Ovary (tissue), 3 donors: ENCODE measurements around the gene MRPS25.

ENCODE experiments used
- POLR2A ChIP-seq: fragments of 450-650 bp; IDR thresholded peaks from one replicate; pipeline ENCODE4 v1.6.1; 2017; ENCODE audit warnings: antibody characterized with exemption, mild to moderate bottlenecking, moderate library complexity
- TF ChIP-seq, protein P1 (sequence below), 3 donors: fragments of 450-650 bp in 2 of 3; fragments of 200-600 bp in 1 of 3; IDR thresholded peaks; one replicate each; pipeline versions ENCODE4 v1.5.1 to v1.8.0; 2016 to 2022; ENCODE audit warnings: antibody characterized with exemption in 3 of 3, mild to moderate bottlenecking in 1 of 3
- donor health status: DM: no; HTN: no; CAD: no.

DNA sequence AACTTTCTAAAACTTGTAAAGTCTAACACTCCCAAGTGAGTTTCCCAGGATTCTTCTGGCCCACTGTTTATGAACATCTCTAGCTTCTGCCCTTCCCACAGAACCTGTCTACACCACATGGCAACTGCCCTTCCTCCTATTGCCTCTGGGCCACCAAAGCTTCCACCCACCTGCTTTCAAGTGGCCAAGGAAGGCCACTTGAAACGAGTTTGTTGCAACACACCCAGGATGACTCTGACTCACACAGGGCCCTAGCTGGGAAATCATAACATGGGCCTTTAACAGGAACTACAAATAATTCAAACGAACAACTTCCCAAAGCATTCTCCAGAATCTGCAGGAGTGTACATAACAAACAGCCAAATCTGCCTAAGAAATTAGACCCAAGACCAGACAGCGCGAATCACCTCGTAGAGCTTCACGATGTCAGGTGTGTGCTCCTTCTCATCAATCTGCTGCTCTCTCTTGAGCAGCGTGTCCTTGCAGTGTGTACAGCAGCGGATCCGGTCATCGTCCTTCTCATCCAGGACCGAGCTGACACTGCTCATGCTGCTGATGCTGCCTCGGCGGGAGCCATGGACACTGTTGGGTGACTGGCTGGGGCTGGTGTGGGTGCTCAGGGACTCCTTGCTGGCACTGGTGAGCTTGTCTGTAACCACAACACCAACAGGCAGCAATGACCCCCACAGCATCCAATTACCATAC is 17.0 kb upstream of the MRPS25 start:
- TF ChIP-seq, protein P1, sequence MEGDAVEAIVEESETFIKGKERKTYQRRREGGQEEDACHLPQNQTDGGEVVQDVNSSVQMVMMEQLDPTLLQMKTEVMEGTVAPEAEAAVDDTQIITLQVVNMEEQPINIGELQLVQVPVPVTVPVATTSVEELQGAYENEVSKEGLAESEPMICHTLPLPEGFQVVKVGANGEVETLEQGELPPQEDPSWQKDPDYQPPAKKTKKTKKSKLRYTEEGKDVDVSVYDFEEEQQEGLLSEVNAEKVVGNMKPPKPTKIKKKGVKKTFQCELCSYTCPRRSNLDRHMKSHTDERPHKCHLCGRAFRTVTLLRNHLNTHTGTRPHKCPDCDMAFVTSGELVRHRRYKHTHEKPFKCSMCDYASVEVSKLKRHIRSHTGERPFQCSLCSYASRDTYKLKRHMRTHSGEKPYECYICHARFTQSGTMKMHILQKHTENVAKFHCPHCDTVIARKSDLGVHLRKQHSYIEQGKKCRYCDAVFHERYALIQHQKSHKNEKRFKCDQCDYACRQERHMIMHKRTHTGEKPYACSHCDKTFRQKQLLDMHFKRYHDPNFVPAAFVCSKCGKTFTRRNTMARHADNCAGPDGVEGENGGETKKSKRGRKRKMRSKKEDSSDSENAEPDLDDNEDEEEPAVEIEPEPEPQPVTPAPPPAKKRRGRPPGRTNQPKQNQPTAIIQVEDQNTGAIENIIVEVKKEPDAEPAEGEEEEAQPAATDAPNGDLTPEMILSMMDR (IDR thresholded peaks at IDR 0.05) = no peak
- no peak for TF ChIP-seq POLR2A
